HG02943 (cell line): ENCODE measurements around the gene TENM4.

ENCODE experiments used
- ATAC-seq: cut with Tn5 transposase; IDR thresholded peaks from one replicate; pipeline ENCODE4 v1.9.1; 2021; ENCODE audit warnings: mild to moderate bottlenecking, low read depth, moderate library complexity; ENCODE audit not compliant: unreplicated experiment

Gene TENM4

GRCh38 chr11:79453617-79454016 lies 12.8 kb upstream of the TENM4 start:
- ATAC-seq = no peak

- ATAC-seq = no peak
These were observed 8.2 kb upstream of the TENM4 start for GRCh38 chr11:79449040-79449439.

- no peak for ATAC-seq
These were observed 6.4 kb upstream of the TENM4 start for GRCh38 chr11:79447038-79447786.

GRCh38 chr11:79444923-79445322 lies 4.1 kb upstream of the TENM4 start:
- ATAC-seq = no peak

GRCh38 chr11:79441461-79441875 lies 638 bp upstream of the TENM4 start:
- no peak for ATAC-seq

GRCh38 chr11:79439886-79440570 lies 802 bp downstream of the TENM4 start:
- no peak for ATAC-seq

GRCh38 chr11:79439410-79439885 lies 1.4 kb downstream of the TENM4 start:
- no peak for ATAC-seq

- ATAC-seq = no peak
These were observed 2.0 kb downstream of the TENM4 start for GRCh38 chr11:79438631-79439409.

GRCh38 chr11:79437981-79438630 lies 2.7 kb downstream of the TENM4 start:
- no peak for ATAC-seq

GRCh38 chr11:79437278-79437980 lies 3.4 kb downstream of the TENM4 start:
- no peak for ATAC-seq

GRCh38 chr11:79436919-79437277 lies 3.9 kb downstream of the TENM4 start:
- ATAC-seq = no peak

- no peak for ATAC-seq
These were observed 6.5 kb downstream of the TENM4 start for GRCh38 chr11:79434283-79434682.

- ATAC-seq = no peak
These were observed 8.7 kb downstream of the TENM4 start for GRCh38 chr11:79432138-79432537.

- no peak for ATAC-seq
These were observed 9.3 kb downstream of the TENM4 start for GRCh38 chr11:79431535-79431934.

GRCh38 chr11:79430280-79430679 lies 10.6 kb downstream of the TENM4 start:
- no peak for ATAC-seq

- ATAC-seq = no peak
These were observed 12.4 kb downstream of the TENM4 start for GRCh38 chr11:79428406-79428805.

- no peak for ATAC-seq
These were observed 13.1 kb downstream of the TENM4 start for GRCh38 chr11:79427611-79428327.

GRCh38 chr11:79427126-79427525 lies 13.7 kb downstream of the TENM4 start:
- ATAC-seq = no peak

- no peak for ATAC-seq
These were observed 15.4 kb downstream of the TENM4 start for GRCh38 chr11:79425463-79425862.

- ATAC-seq = no peak
These were observed 17.1 kb downstream of the TENM4 start for GRCh38 chr11:79423736-79424135.
